ENCODE measurements around the gene PLAAT4.
A peak's percentile ranks its signal among the peaks of the same experiment; 100 is the strongest.
"Not testable (repeated sequence)": the region's sequence is repeated elsewhere in the genome, so short reads cannot be mapped to it uniquely, and the experiment has no call there.

Gene PLAAT4

DNA sequence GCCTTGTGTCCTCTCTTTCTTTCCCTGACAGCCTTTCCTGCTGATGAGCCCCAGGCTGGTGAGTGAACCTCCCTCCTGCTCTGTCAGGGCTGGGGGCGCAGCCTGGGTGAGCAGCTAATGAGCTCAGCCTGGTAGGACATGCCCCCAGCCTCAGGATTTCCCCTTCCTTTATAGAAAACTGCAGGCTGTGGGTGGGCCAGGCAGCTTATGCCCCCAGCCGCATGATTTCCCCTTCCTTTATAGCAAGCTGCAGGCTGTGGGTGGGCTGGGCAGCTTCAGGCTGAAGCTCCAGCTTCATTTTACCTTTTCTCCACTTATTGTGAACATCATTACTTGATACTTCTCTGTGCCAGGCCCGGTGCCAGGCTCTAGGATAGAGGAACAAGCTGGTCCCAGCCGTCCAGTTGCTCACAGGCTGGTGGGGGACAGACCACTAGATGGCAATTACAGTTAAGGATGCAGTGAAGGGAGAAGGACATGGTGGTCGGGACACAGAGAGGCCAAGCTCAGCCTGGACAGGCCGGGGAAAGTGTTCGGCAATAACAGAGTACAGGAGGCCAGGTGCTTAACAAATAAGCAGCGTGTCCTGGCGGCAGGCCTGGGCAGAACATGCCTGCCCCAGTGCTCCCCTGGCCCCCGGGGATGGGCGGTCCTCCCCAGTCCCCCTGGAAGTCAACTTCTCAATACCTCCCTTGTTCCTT is 25.4 kb upstream of the PLAAT4 start:
- no peak for DNase-seq

DNA sequence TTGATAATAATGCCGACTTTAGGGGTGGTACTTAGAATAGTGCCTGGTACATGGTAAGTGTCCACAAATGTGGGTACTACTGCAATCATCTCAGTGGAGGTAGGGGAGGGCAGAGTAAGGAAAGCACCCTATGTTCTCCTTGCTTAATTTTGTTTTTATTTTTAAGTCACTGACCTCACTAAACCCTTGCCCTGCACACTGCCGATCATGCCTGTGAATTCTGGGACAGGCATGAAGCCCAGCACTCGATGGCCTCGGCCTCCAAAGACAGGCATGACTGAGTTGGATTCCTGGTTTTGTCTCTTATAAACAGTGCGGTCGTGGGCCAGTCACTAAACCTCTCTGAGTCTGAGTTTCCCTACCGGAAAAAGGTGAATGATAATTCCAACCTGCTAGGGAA is 23.8 kb upstream of the PLAAT4 start:
- no peak for DNase-seq

DNA sequence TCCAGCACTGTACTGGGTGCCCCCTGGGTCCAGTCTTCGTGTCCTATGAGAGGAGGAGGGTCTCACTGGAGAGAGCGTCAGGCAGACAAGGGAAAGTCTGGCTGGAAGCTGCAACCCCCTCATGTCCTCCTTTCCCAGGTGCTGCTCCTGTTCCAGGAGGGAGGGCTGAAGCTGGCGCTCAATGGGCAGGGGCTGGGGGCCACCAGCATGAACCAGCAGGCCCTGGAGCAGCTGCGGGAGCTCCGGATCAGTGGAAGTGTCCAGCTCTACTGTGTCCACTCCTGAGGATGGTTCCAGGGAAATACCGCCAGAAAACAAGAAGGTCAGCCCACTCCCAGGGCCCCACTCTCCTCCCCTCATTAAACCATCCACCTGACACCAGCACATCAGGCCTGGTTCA is 20.5 kb upstream of the PLAAT4 start:
- DNase-seq, result no peak

DNA sequence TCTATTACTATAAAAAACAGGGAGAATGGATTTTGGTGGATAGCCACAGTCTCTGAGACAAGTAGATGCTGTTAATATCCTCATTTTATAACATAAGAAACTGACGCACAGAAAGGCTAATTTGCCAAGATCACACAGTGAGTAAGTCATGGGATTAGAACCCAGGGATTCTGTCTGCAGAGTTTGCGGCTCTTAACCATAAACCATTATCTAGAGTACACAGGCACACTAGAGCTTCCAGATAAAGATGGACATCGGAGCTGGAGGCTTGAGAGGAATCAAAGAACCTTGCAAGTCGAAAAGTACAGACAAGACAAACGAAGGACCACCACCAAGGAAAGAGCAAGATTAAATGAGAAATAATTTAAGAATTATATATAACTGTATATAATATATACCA is 19.5 kb upstream of the PLAAT4 start:
- no peak for DNase-seq

DNA sequence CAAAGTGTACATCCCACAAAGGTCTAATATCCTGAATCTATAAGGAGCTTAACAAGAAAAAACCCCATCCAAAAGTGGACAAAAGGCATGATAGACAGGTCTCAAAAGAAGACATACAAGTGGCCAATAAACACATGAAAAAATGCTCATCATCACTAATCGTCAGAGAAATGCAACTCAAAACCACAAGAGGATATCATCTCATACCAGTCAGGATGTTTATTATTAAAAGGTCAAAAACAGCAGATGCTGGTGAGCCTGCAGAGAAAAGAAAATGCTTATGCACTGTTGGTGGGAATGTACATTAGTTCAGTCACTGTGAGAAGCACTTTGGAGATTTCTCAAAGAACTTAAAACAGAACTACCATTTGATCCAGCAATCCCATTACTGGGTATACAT is 18.1 kb upstream of the PLAAT4 start:
- DNase-seq, result no peak

DNA sequence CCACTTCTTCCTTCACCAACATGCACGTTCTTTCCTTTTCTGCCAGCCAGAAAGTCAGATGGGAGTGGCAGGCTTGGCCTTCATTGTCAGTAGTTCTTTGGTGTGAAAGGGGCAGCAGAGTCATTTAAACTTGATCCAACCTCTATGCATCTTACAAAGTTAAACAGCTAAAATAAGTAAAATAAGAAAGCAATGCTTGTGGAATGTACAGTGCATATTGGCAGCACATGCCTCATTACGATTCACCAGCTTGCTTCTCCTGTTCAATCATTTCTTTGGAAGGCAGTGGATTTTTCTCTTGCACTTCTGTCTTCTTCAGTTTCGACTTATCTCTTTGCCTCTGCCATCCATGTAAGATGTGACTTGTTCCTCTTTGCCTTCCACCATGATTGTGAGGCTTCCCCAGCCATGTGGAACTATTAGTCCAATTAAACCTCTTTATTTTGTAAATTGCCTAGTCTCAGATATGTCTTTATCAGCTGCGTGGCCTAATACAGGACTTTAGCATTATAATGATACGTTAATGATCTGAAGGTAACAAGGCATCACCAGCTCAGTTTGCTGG is 15.9 kb upstream of the PLAAT4 start:
- no peak for DNase-seq

DNA sequence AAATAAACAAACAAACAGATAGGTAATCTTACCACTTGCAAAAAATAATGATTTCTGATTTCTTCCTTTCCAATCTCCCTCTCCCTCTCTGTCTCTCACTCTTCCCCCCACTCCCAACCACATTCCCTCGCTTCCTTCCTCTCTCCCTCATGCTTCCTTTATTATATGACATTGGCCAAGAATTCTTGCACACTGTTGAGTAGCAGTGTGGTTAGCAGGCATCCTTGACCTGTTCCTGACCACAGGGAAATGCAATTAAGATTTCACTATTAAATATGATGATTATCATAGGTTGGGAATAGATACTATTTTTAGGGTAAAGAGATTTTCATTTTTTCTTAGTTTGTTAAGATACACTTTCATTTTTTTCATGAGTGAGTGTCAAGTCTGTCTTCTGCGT is 14.7 kb upstream of the PLAAT4 start:
- no peak for DNase-seq

DNA sequence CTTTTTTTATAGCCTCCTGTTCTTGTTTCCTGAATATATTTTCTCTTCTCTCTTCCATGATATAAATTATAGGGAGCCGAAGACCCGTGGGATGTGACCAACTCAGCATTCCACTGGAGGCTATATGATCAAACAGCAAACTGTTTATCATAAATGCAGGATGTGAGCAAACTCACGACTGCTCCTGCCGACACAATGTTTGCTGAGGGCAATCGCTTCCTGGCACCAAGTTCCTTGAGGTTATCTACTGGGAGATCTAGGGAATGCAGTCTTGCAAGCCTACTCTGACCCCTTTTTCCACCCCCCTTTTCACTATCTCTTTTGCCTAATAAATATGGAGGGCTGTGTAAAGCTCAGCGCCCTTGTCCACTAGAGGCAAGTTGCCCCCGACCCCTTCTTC is 13.5 kb upstream of the PLAAT4 start:
- no peak for DNase-seq

DNA sequence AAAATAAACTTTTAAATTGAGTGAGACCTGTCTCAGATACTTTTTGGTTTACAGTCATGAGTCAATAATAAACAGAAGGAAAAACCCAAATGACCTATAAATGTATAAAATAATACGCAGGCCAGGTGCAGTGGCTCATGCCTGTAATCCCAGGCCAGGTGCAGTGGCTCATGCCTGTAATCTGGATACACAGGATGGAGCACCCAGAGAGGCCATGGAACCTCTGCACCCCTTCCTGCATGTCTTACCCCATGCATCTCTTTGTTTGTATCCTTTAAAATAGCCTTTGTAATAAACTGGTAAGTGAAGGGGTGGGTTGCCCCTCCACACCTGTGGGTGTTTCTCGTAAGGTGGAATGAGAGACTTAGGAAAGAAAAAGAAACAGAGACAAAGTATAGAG is 8.9 kb upstream of the PLAAT4 start:
- DNase-seq, result no peak

DNA sequence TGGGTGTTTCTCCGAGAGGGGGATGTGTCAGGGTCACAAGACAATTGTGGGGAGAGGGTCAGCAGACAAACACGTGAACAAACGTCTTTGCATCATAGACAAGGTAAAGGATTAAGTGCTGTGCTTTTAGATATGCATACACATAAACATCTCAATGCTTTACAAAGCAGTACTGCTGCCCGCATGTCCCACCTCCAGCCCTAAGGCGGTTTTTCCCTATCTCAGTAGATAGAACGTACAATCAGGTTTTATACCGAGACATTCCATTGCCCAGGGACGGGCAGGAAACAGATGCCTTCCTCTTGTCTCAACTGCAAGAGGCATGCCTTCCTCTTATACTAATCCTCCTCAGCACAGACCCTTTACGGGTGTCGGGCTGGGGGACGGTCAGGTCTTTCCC is 8.5 kb upstream of the PLAAT4 start:
- not testable (repeated sequence) for DNase-seq

DNA sequence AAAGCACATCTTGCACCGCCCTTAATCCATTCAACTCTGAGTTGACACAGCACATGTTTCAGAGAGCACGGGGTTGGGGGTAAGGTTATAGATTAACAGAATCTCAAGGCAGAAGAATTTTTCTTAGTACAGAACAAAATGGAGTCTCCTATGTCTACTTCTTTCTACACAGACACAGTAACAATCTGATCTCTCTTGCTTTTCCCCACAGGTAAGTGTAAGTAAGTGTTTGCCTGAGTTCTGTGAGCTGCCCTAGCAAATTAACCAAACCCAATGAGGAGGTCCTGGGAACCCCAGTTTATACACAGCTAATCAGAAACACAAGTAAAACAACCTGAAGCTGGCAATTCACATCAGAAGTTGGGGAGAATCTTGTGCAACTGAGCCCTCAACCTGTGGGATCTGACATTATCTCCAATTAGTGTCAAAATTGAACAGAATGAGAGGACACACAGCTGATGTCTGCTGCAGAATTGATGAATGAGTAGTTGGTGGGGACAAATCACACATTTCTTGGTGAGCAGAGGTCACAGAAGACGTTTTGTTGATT is 7.8 kb upstream of the PLAAT4 start:
- DNase-seq, result not testable (repeated sequence)

DNA sequence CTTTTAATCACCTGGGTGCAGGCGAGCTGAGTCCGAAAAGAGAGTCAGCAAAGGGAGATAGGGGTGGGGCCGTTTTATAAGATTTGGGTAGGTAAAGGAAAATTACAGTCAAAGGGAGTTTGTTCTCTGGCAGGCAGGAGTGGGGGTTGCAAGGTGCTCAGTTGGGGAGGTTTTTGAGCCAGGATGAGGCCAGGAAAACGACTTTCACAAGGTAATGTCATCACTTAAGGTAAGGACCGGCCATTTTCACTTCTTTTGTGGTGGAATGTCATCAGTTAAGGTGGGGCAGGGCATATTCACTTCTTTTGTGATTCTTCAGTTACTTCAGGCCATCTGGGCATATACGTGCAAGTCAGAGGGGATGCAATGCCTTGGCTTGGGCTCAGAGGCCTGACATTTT is 7.2 kb upstream of the PLAAT4 start:
- DNase-seq, result not testable (repeated sequence)

DNA sequence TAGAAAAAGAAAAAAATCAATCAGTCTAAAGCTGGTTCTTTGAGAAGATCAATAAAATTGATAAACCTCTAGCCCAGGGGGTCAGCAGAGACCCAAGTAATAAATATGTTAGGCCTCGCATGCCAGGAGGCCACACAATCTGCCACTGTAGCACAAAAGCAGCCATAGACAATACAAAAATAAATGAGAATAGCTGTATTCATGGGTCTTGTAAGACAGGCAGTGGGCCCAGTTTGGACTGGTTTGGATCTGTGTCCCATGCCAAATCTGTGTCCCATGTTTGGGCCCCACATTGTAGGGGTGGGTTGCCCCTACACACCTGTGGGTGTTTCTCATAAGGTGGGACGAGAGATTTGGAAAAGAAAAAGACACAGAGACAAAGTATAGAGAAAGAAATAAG is 6.6 kb upstream of the PLAAT4 start:
- DNase-seq, result no peak

DNA sequence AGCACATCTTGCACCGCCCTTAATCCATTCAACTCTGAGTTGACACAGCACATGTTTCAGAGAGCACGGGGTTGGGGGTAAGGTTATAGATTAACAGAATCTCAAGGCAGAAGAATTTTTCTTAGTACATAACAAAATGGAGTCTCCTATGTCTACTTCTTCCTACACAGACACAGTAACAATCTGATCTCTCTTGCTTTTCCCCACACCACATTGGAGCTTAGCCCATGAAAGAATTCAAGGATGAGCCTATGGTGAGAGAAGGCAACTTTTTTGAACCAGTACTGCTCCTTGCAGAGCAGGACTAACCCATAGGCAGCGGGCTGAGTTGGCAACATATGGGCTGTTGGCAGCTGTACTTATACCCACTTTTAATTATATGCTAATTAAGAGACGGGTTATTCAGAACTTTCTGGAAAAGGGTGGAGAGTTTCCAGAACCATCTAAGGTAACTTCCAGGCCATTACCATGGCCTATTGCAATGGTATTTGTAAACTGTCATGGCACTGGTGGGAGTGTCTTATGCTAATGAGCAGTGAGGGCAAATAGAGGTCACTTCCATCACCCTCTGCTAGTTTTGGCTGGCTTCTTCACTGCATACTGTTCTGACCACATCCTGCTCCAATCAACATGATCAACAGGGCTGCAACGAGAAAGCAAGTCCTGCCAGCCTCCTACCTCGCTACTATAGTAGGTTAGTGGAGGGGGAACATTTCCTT is 5.4 kb upstream of the PLAAT4 start:
- peak; percentile 59 for DNase-seq

DNA sequence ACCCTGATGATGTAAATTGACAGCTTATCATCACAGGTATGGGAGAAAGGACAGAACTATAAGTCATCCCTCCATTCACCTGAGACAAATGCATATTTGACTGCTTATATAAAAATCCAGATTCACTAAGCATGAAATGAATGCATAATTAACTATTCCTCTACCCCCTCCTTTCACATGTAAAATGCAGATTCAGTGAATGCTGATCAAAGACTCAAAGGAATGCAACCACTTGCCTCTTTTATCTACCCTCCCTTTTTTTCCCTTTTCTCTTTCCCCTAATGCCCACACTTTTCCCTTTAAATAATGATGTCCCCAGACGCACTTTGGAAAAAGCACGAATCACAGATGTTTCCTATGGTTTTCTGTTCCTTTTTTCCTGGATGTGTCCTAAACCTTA is 4.5 kb upstream of the PLAAT4 start:
- DNase-seq, result no peak

DNA sequence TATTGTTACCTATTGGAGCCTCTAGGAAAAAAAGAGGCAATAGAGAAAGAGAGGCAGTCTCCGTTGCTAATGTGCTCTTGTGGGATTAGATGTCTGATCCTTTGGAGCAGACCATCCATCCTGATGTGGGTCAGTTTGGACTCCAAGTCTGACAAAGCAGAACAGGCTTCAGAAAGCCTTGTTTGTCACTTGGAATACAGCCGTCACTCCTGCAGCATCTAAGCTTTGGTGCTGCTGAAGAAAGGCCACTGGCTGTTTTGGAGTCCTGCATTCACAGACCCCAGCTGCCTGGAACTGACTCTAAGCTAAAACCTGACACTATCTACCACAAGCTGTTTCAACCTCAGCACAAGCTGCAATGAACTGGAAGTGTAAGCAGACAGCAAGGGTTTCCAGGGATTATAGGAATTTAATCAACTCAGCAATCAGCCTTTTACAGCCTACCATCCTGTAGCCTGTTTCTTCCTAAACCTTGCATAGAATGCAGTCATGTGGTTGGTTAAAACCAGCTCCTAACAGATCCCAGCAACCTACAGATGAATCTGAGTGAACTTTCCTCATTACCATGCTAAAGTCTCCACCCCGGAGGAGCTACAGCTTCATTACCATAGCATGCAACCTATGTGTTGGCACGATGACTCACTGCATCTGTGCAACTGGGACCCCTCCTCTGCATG is 3.7 kb upstream of the PLAAT4 start:
- DNase-seq, result no peak

DNA sequence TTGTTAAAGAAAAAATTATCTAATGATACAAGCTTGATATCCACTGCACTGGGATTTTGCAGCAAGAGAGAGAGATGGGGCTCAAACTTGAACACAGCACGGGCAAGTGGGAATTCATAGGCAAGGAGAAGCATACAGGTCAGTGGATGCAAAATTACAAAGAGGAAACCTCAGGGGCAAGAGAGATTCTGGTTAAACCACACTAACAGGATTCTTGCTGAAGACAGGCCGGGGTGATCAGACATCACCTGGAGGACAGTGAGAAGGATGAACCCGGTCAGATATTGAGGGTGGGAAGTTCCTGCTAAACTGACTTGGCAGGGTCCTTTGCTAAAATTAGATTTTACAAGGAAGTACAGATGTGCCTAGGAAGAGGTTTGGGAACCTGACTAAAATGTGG is 2.5 kb upstream of the PLAAT4 start:
- no peak for DNase-seq

DNA sequence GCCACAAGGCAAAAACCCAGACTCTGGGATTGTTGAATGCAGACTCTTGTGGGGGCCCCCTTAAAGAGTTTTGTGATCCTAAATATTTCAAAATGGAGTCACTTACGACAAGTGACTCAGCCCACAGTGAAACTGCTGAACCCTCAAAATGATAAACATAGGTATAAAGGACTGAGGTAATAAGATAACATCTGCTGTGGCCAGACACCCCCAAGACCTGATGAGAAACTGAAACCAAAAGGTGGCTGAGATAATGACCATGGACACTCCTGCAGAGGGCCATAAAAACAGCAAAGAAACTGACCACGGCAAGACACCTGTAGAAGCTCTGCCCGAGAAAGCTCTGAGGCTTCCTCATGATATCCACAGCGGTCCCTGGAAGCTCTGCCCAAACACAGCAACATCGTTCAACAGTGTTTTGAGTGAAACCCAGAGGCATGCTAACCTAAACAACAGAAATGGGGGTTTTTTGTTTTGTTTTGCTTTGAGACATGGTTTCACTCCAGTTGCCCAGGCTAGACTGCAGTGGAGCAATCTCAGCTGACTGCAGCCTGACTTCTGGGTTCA is 1.6 kb upstream of the PLAAT4 start:
- DNase-seq, result no peak

DNA sequence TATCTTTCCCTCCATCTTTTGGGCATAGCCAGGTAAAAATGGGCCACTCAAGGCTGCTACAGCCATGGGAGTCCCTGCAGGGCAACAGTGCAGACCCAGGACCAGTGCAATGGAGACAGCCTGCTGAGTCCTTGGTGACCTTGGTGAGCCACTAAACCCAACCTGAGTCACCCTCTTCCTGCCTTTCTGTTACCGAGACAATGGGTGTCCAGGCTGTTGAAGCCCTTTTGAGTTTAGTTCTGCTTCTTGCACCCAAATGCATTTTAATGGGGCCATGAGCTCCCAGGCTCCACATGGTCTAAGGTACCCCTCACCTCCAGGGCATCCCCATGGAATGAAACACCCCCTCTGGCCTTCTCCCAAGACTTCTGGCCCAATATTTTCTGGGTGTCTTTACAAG is 874 bp upstream of the PLAAT4 start:
- DNase-seq, result no peak

DNA sequence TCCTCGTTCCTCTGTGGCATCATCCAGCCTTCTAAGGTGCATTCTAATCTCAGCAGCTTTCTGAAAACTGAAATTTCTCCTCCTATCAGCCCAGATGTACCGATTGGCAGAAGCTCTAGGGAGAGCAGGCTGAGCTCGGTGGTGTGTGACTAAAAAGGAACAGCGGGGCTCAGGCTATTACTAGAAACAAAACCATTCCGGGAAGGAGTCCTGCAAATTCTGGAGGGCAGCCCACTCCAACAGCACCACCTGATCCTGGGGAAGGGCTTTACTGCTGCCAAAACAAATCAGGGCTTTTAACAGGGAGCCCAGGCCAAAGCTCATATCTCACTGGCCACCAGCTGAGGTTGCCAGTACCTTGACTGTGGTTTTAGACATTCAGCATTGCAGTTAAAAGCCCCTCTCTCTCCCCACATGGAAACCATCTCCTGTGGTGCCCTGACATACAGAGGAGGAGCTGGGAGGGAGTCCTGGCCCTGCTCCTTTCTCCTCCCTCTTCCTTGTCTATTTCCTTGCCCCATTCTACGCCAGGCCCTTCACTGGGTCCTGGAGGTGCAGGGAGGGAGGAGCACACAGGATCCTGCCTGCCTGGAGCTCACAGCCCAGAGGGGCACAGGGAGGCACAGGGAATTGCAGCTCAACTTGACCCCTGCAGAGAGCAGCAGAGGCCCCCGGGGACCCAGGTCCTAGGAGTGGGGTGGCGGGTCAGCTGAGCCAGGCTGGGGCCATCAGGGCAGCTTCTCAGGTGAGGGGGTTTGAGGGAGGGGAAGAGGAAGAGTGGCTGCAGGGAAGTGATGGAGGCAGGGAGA is 889 bp downstream of the PLAAT4 start:
- no peak for DNase-seq

DNA sequence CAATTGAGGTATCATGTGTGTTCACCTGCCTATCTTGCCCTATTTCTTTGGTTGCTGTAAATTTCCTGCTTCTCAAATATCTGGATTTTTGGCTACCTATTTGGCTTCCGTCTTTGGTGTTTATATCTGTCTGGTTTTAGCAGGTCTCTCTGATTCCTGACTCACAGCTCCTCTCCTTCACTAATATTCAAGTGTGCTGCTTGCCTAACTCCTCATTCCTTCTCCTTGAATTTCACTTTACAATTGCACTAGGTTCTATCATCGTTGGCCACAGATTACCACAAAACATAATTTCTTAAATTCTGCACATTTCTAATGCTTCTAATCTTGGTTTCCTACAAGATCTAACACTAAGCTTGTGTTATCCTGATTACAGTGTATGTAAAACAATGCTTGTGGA is 5.9 kb downstream of the PLAAT4 start:
- DNase-seq, result not testable (repeated sequence)

DNA sequence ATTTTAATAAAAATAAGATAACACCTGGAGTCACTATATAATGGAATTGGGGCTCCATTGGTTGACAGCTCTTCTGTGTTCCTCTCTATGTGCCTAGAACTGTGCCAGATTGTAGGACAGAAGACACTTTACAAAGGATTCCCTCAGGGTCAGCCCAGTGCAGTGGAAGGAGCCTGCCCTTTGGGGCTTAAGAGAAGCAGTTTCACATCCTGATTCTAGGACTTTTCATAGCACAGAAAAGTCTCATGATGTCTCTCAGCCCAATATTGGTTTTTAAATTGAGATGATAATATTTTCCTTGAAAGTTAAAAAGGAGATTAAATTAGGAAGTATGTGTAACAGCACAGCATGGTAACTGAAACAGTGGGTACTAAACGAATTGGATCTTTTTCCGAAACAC is 7.1 kb downstream of the PLAAT4 start:
- DNase-seq, result no peak

All from stimulated activated CD4-positive, alpha-beta T cell treated with anti-CD3 and anti-CD28 coated beads, Interleukin-1b, Interleukin-23, amount 100 ng/mL, for 48 hours (primary cell).